ENCODE measurements around the gene CMTM4.

CMTM4 gene

GRCh38 chr16:66706506-66706880 is 9.9 kb upstream of the CMTM4 start:
- H2AFZ ChIP-seq (ENCODE audit: low read length) = peak overlapping the region; percentile 70
- no peak overlapping the region for H3K23ac ChIP-seq (ENCODE audit: low read depth, low read length, poor library complexity)
- H3K4me3 ChIP-seq (ENCODE audit: low read length in 2 of 2) = no peak overlapping the region
- WGBS, 2 donors (ENCODE audit: extremely low coverage in 2 of 2, insufficient read length in 2 of 2, insufficient replicate concordance in 1 of 2) = no CpG with 5 or more reads among the region's 8 CpGs
- H3K27ac ChIP-seq (replicated peaks; ENCODE audit: low read length) = no peak overlapping the region
- H3K27me3 ChIP-seq (ENCODE audit: control insufficient read depth in 3 of 3, insufficient read depth in 3 of 3, low read depth in 1 of 3, low read length in 3 of 3) = peaks cover 0 to 11% (median 0%) of the 10 kb centered on the region in 3 experiments
- no peak overlapping the region for H3K4me2 ChIP-seq (ENCODE audit: insufficient read depth, low read length, poor library complexity, severe bottlenecking)
- DNase-seq (ENCODE audit: low spot score) = no peak
- H2BK5ac ChIP-seq (ENCODE audit: low read length) = no peak overlapping the region
- H3K36me3 ChIP-seq (replicated peaks in 1 of 2; ENCODE audit: control insufficient read depth in 2 of 2, insufficient read depth in 2 of 2, low read length in 2 of 2) = no peaks in the 10 kb centered on the region
- no peak overlapping the region for H3K14ac ChIP-seq (ENCODE audit: low read length)
- H3K9ac ChIP-seq (ENCODE audit: low read depth, low read length, poor library complexity) = no peak overlapping the region
- peaks cover 0 to 2% of the 10 kb centered on the region in 2 donors for H3K9me3 ChIP-seq (replicated peaks in 1 of 2; ENCODE audit: control insufficient read depth in 2 of 2, insufficient read depth in 1 of 2, low read depth in 1 of 2, low read length in 2 of 2)
- no peaks in the 10 kb centered on the region for H3K79me1 ChIP-seq (ENCODE audit: low read depth, low read length)
- H3K4me1 ChIP-seq (ENCODE audit: control insufficient read depth in 2 of 2, insufficient read depth in 1 of 2, low read depth in 1 of 2, low read length in 2 of 2) = peaks cover 0 to 8% of the 10 kb centered on the region in 2 donors
- H4K8ac ChIP-seq (ENCODE audit: low read depth, low read length) = no peak overlapping the region
- no peak overlapping the region for H3K4ac ChIP-seq (ENCODE audit: low read length)
- no peak overlapping the region for H4K91ac ChIP-seq (ENCODE audit: low read depth, low read length, poor library complexity)
- no peak overlapping the region for H2BK12ac ChIP-seq (ENCODE audit: low read length)
- H3K18ac ChIP-seq (ENCODE audit: low read length) = peak overlapping the region; percentile 24
- H2BK120ac ChIP-seq (ENCODE audit: low read depth, low read length) = no peak overlapping the region
- no peak overlapping the region for H2AK5ac ChIP-seq (ENCODE audit: low read depth, low read length)
- no peak overlapping the region for H2BK15ac ChIP-seq (ENCODE audit: low read length)

GRCh38 chr16:66705790-66706505 is 9.4 kb upstream of the CMTM4 start:
- Histone ChIP-seq H2BK120ac (ENCODE audit: low read depth, low read length) (no peak overlapping the region), H3K4ac (ENCODE audit: low read length) (no peak overlapping the region), H3K27ac (replicated peaks; ENCODE audit: low read length) (no peak overlapping the region), H3K79me1 (ENCODE audit: low read depth, low read length) (no peaks in the 10 kb centered on the region), H2BK5ac (ENCODE audit: low read length) (no peak overlapping the region), H2AFZ (ENCODE audit: low read length) (peak overlapping the region; percentile 70), H3K9me3 (replicated peaks in 1 of 2; ENCODE audit: control insufficient read depth in 2 of 2, insufficient read depth in 1 of 2, low read depth in 1 of 2, low read length in 2 of 2) (no peaks in the 10 kb centered on the region), H4K8ac (ENCODE audit: low read depth, low read length) (no peak overlapping the region), H3K27me3 (ENCODE audit: control insufficient read depth in 3 of 3, insufficient read depth in 3 of 3, low read depth in 1 of 3, low read length in 3 of 3) (peaks cover 0 to 11% (median 0%) of the 10 kb centered on the region in 3 experiments), H2BK12ac (ENCODE audit: low read length) (no peak overlapping the region), H3K4me2 (ENCODE audit: insufficient read depth, low read length, poor library complexity, severe bottlenecking) (no peak overlapping the region), H3K14ac (ENCODE audit: low read length) (no peak overlapping the region), H2BK15ac (ENCODE audit: low read length) (no peak overlapping the region), H2AK5ac (ENCODE audit: low read depth, low read length) (no peak overlapping the region), H3K4me1 (ENCODE audit: control insufficient read depth in 2 of 2, insufficient read depth in 1 of 2, low read depth in 1 of 2, low read length in 2 of 2) (peaks cover 0 to 8% of the 10 kb centered on the region in 2 donors), H3K23ac (ENCODE audit: low read depth, low read length, poor library complexity) (no peak overlapping the region), H3K9ac (ENCODE audit: low read depth, low read length, poor library complexity) (no peak overlapping the region), H3K4me3 (ENCODE audit: low read length in 2 of 2) (no peak overlapping the region), H3K36me3 (replicated peaks in 1 of 2; ENCODE audit: control insufficient read depth in 2 of 2, insufficient read depth in 2 of 2, low read length in 2 of 2) (no peaks in the 10 kb centered on the region), H4K91ac (ENCODE audit: low read depth, low read length, poor library complexity) (no peak overlapping the region), H3K18ac (ENCODE audit: low read length) (no peak overlapping the region)
- DNase-seq (ENCODE audit: low spot score) = no peak
- no CpG with 5 or more reads among the region's 11 CpGs for WGBS, 2 donors (ENCODE audit: extremely low coverage in 2 of 2, insufficient read length in 2 of 2, insufficient replicate concordance in 1 of 2)

GRCh38 chr16:66703406-66704215 is 7.1 kb upstream of the CMTM4 start:
- no peak overlapping the region for H3K23ac ChIP-seq (ENCODE audit: low read depth, low read length, poor library complexity)
- no peaks in the 10 kb centered on the region for H3K79me1 ChIP-seq (ENCODE audit: low read depth, low read length)
- H2BK15ac ChIP-seq (ENCODE audit: low read length) = no peak overlapping the region
- H2BK5ac ChIP-seq (ENCODE audit: low read length) = no peak overlapping the region
- no peaks in the 10 kb centered on the region for H3K9me3 ChIP-seq (replicated peaks in 1 of 2; ENCODE audit: control insufficient read depth in 2 of 2, insufficient read depth in 1 of 2, low read depth in 1 of 2, low read length in 2 of 2)
- H3K27me3 ChIP-seq (ENCODE audit: control insufficient read depth in 3 of 3, insufficient read depth in 3 of 3, low read depth in 1 of 3, low read length in 3 of 3) = peaks cover 0 to 11% (median 0%) of the 10 kb centered on the region in 3 experiments
- H2AFZ ChIP-seq (ENCODE audit: low read length) = no peak overlapping the region
- H3K4me3 ChIP-seq (ENCODE audit: low read length in 2 of 2) = no peak overlapping the region
- peaks cover 0 to 8% of the 10 kb centered on the region in 2 donors for H3K4me1 ChIP-seq (ENCODE audit: control insufficient read depth in 2 of 2, insufficient read depth in 1 of 2, low read depth in 1 of 2, low read length in 2 of 2)
- no peak overlapping the region for H3K4me2 ChIP-seq (ENCODE audit: insufficient read depth, low read length, poor library complexity, severe bottlenecking)
- no peak for DNase-seq (ENCODE audit: low spot score)
- no peak overlapping the region for H3K9ac ChIP-seq (ENCODE audit: low read depth, low read length, poor library complexity)
- H3K18ac ChIP-seq (ENCODE audit: low read length) = no peak overlapping the region
- no peak overlapping the region for H3K27ac ChIP-seq (replicated peaks; ENCODE audit: low read length)
- H3K4ac ChIP-seq (ENCODE audit: low read length) = no peak overlapping the region
- H2BK12ac ChIP-seq (ENCODE audit: low read length) = peak overlapping the region; percentile 22
- WGBS, 2 donors (ENCODE audit: extremely low coverage in 2 of 2, insufficient read length in 2 of 2, insufficient replicate concordance in 1 of 2) = no CpG with 5 or more reads among the region's 9 CpGs
- H2BK120ac ChIP-seq (ENCODE audit: low read depth, low read length) = no peak overlapping the region
- no peaks in the 10 kb centered on the region for H3K36me3 ChIP-seq (replicated peaks in 1 of 2; ENCODE audit: control insufficient read depth in 2 of 2, insufficient read depth in 2 of 2, low read length in 2 of 2)
- H2AK5ac ChIP-seq (ENCODE audit: low read depth, low read length) = peak overlapping the region; percentile 28
- no peak overlapping the region for H4K91ac ChIP-seq (ENCODE audit: low read depth, low read length, poor library complexity)
- H4K8ac ChIP-seq (ENCODE audit: low read depth, low read length) = no peak overlapping the region
- no peak overlapping the region for H3K14ac ChIP-seq (ENCODE audit: low read length)

GRCh38 chr16:66701516-66701915 is 5.0 kb upstream of the CMTM4 start:
- H3K4ac ChIP-seq (ENCODE audit: low read length) = no peak overlapping the region
- no peak overlapping the region for H3K4me2 ChIP-seq (ENCODE audit: insufficient read depth, low read length, poor library complexity, severe bottlenecking)
- no peaks in the 10 kb centered on the region for H3K79me1 ChIP-seq (ENCODE audit: low read depth, low read length)
- H2AFZ ChIP-seq (ENCODE audit: low read length) = no peak overlapping the region
- H3K36me3 ChIP-seq (replicated peaks in 1 of 2; ENCODE audit: control insufficient read depth in 2 of 2, insufficient read depth in 2 of 2, low read length in 2 of 2) = no peaks in the 10 kb centered on the region
- no peak overlapping the region for H3K27ac ChIP-seq (replicated peaks; ENCODE audit: low read length)
- no peak overlapping the region for H4K8ac ChIP-seq (ENCODE audit: low read depth, low read length)
- H3K9ac ChIP-seq (ENCODE audit: low read depth, low read length, poor library complexity) = no peak overlapping the region
- H3K9me3 ChIP-seq (replicated peaks in 1 of 2; ENCODE audit: control insufficient read depth in 2 of 2, insufficient read depth in 1 of 2, low read depth in 1 of 2, low read length in 2 of 2) = no peaks in the 10 kb centered on the region
- H3K27me3 ChIP-seq (ENCODE audit: control insufficient read depth in 3 of 3, insufficient read depth in 3 of 3, low read depth in 1 of 3, low read length in 3 of 3) = peaks cover 0 to 26% (median 6%) of the 10 kb centered on the region in 3 experiments
- H2AK5ac ChIP-seq (ENCODE audit: low read depth, low read length) = no peak overlapping the region
- no peak overlapping the region for H4K91ac ChIP-seq (ENCODE audit: low read depth, low read length, poor library complexity)
- H2BK15ac ChIP-seq (ENCODE audit: low read length) = no peak overlapping the region
- WGBS, 2 donors (ENCODE audit: extremely low coverage in 2 of 2, insufficient read length in 2 of 2, insufficient replicate concordance in 1 of 2) = no CpG with 5 or more reads among the region's 2 CpGs
- H3K4me1 ChIP-seq (ENCODE audit: control insufficient read depth in 2 of 2, insufficient read depth in 1 of 2, low read depth in 1 of 2, low read length in 2 of 2) = no peaks in the 10 kb centered on the region
- H2BK5ac ChIP-seq (ENCODE audit: low read length) = no peak overlapping the region
- no peak overlapping the region for H3K23ac ChIP-seq (ENCODE audit: low read depth, low read length, poor library complexity)
- H2BK120ac ChIP-seq (ENCODE audit: low read depth, low read length) = no peak overlapping the region
- DNase-seq (ENCODE audit: low spot score) = no peak
- H2BK12ac ChIP-seq (ENCODE audit: low read length) = no peak overlapping the region
- H3K14ac ChIP-seq (ENCODE audit: low read length) = no peak overlapping the region
- H3K18ac ChIP-seq (ENCODE audit: low read length) = no peak overlapping the region
- H3K4me3 ChIP-seq (ENCODE audit: low read length in 2 of 2) = no peak overlapping the region

All from neuronal stem cell (in vitro differentiated cells).